NCI-H2107 treated with DMSO at 0.1 percent for 48 hours (cell line): Measurements from ENCODE around the gene LMO4.

Experiments
- DNase-seq: peaks from one replicate; lab custom pipeline; 2025; ENCODE audit not compliant: unreplicated experiment; lab: John Stamatoyannopoulos, UW

Gene LMO4

DNA sequence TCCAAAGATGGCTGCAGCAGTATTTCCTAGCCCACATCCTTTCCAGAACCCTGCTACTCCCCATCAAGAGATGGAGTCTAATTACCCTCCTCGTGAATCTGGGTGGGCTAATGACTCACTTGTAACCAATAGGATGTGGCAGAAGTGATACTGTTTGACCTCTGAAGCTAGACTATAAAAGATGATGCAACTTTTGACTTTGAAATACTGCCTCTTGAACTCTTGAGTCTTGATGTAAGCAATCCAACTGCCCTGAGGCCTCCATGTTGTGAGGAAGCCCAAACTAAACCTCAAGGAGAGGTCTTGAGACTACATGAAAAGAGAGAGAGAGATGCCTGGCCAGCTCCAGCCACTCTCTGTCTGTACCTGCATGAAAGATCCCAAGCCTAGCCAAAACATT, 29.5 kb downstream of the LMO4 start:
- DNase-seq = no peak

- DNase-seq = no peak
These were observed 30.9 kb downstream of the LMO4 start for GRCh38 chr1:87359586-87359985.

- DNase-seq = no peak
These were observed 33.6 kb downstream of the LMO4 start for GRCh38 chr1:87362063-87362833.

GRCh38 chr1:87362834-87363426, 34.2 kb downstream of the LMO4 start:
- DNase-seq = no peak

- no peak for DNase-seq
These were observed 38.9 kb downstream of the LMO4 start for GRCh38 chr1:87367549-87367948.

DNA sequence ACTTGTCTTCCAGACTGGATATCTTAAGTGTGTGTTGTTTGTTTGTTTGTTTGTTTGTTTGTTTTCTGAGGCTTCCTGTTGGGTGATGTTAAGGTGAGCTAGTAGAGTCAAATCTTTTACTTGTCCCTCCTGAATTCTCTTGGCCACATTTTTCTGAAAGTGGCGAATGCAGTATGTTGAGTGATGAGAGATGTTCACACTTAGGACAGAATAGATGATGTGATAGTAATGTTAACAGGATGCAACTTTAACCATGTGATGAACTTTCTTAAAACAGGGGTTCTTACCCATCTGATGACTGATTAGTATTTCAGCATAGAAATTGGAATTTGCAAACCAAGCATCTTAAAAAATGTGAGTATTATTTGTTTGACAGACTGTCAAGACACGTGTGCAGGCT, 40.2 kb downstream of the LMO4 start:
- no peak for DNase-seq

DNA sequence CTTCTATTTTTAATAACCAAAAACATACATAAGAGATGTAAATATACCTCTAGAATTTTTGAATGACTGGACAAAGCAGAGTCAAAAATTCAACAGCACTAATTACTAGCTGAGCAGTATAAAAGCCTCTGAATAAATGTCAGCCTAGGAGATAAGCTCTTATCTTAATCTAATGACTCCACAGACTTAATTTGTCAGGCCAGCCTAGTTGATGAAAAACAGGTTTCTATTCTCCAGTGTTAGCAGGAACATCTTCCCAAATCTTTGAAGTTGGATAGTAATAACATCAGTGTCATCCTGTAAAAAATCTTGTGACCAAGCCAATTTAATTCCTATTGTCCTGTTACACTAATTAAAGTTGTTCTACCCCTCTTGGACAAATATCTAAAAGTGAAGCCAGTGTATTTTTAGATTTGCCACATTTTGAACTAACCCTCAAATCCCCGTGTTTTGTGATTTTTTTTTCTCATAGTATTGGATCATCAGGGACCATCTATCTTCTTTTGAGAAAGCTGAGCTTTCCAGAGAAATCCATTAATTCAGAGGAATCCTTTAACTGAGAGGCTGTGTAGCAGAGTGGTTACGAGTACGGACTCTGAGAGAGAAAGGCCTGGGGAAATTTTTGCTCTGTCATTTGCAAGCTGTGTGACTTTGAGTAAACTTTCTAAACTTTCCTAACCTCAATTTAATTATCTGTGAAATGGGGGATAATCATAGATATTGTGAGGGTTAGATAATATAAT, 41.2 kb downstream of the LMO4 start:
- DNase-seq = no peak

DNA sequence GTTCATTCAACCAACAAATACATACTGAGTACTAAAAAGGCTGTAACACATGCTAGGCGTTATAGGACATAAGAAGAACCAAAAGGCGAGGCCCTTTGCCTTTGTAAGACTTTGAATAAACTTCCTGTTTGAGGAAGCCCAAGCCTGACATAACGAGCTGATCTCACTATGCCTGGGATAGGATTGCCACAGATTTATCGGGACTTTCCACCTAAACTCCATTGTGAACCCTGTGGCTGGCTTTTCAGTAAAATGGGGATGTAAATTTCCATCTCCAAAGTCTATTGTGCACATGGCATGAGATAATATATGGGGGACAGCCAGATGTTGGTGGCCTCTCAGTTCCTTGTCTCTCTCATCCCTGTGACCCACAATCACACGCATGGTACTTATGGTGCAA, 41.9 kb downstream of the LMO4 start:
- no peak for DNase-seq

DNA sequence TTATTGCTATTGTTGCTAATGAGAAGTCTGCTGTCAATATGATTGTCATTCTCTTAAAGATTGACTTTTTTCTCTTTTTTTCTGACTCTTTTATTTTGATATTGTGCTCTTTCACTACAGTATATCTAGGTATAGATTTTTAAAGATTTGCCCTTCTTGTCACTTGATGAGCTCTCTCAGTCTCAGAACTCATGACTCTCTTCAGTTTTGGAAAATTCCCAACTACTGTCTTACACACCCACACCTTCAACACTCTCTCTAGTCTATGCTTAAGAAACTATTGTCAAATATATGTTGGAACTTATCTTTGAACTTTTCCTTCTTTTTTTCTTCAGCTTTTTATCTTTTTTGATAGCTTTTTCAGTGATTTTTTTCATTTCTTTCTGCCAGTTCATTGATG, 50.6 kb downstream of the LMO4 start:
- no peak for DNase-seq

DNA sequence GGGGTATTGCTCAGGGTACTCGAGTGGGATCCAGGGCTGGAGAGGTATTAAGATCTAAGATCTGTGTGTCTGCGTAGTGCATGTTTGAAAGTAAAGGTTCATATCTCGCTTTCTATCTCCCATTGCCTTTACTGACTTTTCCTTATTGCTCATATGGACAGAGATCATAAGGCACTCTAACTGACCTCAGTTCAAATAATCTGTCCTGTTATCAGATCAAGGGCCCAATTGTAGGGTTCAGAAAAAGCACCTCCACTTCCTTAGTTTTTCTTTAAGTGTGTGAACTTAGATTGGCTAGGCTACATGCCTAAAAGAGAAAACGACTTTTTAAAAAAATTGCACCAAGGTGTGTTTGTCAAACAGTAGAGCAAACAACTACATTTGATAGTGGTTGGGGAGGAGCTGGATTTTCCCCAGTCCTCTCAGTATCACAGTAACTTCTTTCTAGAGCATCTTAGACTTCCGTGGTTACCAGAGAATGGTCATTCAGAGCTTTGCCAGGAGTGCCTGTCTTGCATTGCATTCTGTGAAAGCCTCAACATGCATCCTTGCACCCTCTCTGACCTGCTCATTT, 57.6 kb downstream of the LMO4 start:
- DNase-seq = no peak

DNA sequence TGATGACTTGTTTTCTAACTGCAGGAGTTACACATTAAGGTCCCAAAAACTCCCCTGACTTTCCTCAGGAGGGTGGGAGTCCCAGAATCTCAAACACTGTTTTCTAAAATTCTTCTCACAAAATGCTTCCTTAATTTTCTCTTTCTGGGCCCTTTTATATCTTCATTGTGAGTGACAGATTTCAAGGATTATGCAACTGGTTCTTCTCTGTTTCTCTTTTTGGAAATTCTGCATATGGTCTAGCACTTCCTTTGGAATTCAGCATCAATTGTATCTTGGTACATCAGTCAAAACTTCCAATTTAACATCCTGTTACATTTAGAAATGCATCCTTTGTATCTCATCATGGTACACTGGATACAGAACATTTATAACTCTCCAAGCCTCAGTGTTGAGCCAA, 59.7 kb downstream of the LMO4 start:
- DNase-seq = no peak

DNA sequence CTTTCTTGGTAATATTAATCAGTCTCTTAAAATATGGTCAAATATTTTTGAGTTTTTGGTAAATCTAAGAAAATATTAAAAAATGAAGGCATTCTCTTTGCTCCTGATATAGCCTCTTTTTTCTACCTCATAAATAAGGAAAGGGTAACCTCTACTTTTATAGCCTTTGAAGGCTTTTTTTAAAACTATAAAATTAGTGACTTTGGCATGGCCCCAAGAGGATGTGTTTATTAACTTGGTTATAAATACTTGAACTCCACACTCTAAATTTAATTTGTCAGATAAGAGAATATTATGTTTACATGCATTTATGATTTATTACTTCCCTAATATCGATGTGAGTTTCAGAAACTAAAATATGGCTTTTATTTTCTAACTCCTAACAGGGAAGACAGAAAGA, 60.3 kb downstream of the LMO4 start:
- no peak for DNase-seq

GRCh38 chr1:87389546-87389945, 60.9 kb downstream of the LMO4 start:
- DNase-seq = no peak

- DNase-seq = no peak
These were observed 63.8 kb downstream of the LMO4 start for GRCh38 chr1:87392248-87393192.

- DNase-seq = no peak
These were observed 64.9 kb downstream of the LMO4 start for GRCh38 chr1:87393445-87394085.

- DNase-seq = no peak
These were observed 65.8 kb downstream of the LMO4 start for GRCh38 chr1:87394513-87394912.

GRCh38 chr1:87394982-87395381, 66.3 kb downstream of the LMO4 start:
- no peak for DNase-seq
